ENCODE data around the gene CEP57L1. TPM values are rescaled to one million over a fixed set of nuclear protein-coding genes. Genes with fewer than 3 reads are reported as not detected.

Gene CEP57L1
- total and polyA plus RNA-seq, 9 of the 15 experiments (the other 6 are each of a cell fraction or from before 2014, with no cell fraction given): 39.4 to 88.6 (median 61.8) TPM

DNA sequence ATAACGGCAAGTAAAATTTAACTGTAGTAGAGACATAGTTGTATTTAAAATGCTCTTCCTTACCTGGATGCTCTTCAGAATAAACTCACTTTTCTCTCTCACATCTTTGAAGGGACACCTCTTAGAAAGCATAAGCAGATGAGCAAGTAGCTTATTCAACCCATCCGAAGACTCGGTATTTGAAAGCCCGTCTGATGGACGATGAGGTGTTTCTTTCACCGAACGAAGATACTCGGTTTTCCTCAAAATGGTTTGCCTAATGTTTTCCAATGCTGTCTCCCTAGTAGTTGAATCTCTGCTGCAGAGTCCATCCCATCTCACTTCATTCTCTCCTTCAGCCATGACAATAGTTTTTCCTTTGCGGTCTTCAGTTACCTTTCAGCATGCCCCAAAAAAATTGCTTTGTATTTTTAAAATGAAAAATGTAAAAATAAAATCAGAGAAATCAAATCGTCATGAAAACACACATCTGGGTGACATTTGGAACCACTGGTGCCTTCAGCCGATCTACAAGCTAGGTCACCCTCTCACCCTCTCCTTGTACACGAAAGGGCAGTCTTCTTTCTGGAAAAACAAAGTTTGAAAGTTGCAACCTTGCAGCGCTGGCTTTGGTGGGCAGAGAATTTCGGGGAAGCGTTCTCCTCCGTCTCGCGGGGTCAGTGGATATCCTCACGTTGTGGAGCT is 1.4 kb upstream of the CEP57L1 start:
- TSS peak; percentile 41 for BruUV-seq (replicated peaks)
- peak overlapping the region; percentile 94 to 96 for H3K9ac ChIP-seq (ENCODE audit: insufficient read depth in 1 of 2, low read depth in 2 of 2, low read length in 2 of 2)
- TF ChIP-seq ZNF282 (CRISPR knock-in tag; IDR thresholded peaks at IDR 0.05) (no peak), SMAD1 (IDR thresholded peaks at IDR 0.05; ENCODE audit: low read depth, low read length, partially characterized antibody) (no peak), CREM (IDR thresholded peaks at IDR 0.05; ENCODE audit: low read depth) (0 out of 2 replicates have a peak, but pooled peaks have one; percentile 1), RCOR1 (IDR thresholded peaks at IDR 0.05; ENCODE audit: borderline replicate concordance in 1 of 2, low read depth in 2 of 2, low read length in 2 of 2) (0 out of 4 replicates have a peak, but pooled peaks of 1 of the 2 experiments have one; percentile 5), TOE1 (IDR thresholded peaks at IDR 0.05; ENCODE audit: borderline replicate concordance) (peak; percentile 26; the same call in 1 of the 2 replicates), TOE1 (CRISPR knock-in tag; IDR thresholded peaks at IDR 0.05; ENCODE audit: borderline replicate concordance, low read depth) (no peak), MXI1 (IDR thresholded peaks at IDR 0.05; ENCODE audit: low read depth, low read length) (peak; percentile 65; the same call in 1 of the 2 replicates), JUND (IDR thresholded peaks at IDR 0.05; ENCODE audit: borderline replicate concordance, low read depth, low read length) (no peak), JUND (tag; IDR thresholded peaks at IDR 0.05; ENCODE audit: borderline replicate concordance, low read depth, low read length) (no peak), NKRF (IDR thresholded peaks at IDR 0.05; ENCODE audit: borderline replicate concordance) (peak; percentile 78), SAFB2 (IDR thresholded peaks at IDR 0.05; ENCODE audit: borderline replicate concordance, low read depth, low read length, severe bottlenecking) (no peak), RERE (CRISPR knock-in tag; IDR thresholded peaks at IDR 0.05; ENCODE audit: borderline replicate concordance) (no peak)
- WGBS (ENCODE audit: insufficient coverage, low coverage, missing lambda C conversion rate): 0% methylated on average over 19 of the region's 19 CpGs
- H3K36me3 ChIP-seq (ENCODE audit: control insufficient read depth, insufficient read depth, low read length): peaks cover 9% of the 10 kb centered on the region
- H3K79me2 ChIP-seq (ENCODE audit: control insufficient read depth, insufficient read depth, low read length): peaks cover 83% of the 10 kb centered on the region
- ATAC-seq (peak; percentile 0), DNase-seq (ENCODE audit: extremely low read depth in 1 of 4, low spot score in 3 of 4) (peak in 1 of 4 experiments; percentile 36), FAIRE-seq (peak; percentile 61)
- H4K20me1 ChIP-seq (replicated peaks; ENCODE audit: control insufficient read depth, insufficient read depth, low read length): peaks cover 5% of the 10 kb centered on the region; the same call in 1 of the 2 replicates
- H3K27ac ChIP-seq (ENCODE audit: extremely low read depth, low read depth, low read length): peak overlapping the region; percentile 94
- peak overlapping the region; percentile 84 for H3K4me3 ChIP-seq
- peak overlapping the region; percentile 75 for H2AFZ ChIP-seq (ENCODE audit: low read depth, low read length)
- ChIA-PET POLR2A (interaction anchor here (0.6 to 2.2 kb wide), 9 partner anchors 9 to 1129 kb away, joined by 3 to 12 read pairs (median 5); partner anchors contain the start of gene CD164), CTCF (ENCODE audit: low intra/inter-chr PET ratio) (no interaction called here)
- peak overlapping the region; percentile 93 for H3K4me2 ChIP-seq (ENCODE audit: insufficient read depth, low read length)
- no peaks in the 10 kb centered on the region for H3K9me3 ChIP-seq (replicated peaks; ENCODE audit: control insufficient read depth, insufficient read depth, low read depth, low read length)
- H3K4me1 ChIP-seq (replicated peaks in 1 of 2; ENCODE audit: control insufficient read depth in 2 of 2, insufficient read depth in 2 of 2, low read length in 2 of 2): peaks cover 0 to 13% of the 10 kb centered on the region in 2 experiments; a peak in 2 of 5 replicates
- intact Hi-C loops (cut with micrococcal nuclease) (loop anchor here (2.0 to 5.0 kb wide), 2 partner anchors 68 to 289 kb away; partner anchors contain the start of gene CD164), in situ Hi-C loops (cut with MboI) (no loop called here)
- no peaks in the 10 kb centered on the region for H3K27me3 ChIP-seq (ENCODE audit: control insufficient read depth in 2 of 2, insufficient read depth in 2 of 2, low read length in 2 of 2)
- no peaks in the 10 kb centered on the region for H3K9me1 ChIP-seq (ENCODE audit: control insufficient read depth, insufficient read depth, low read length)
